GM12878 (cell line): ENCODE data around the gene LIM2. TPM values are rescaled to one million over a fixed set of nuclear protein-coding genes. Genes with fewer than 3 reads are reported as not detected.

Source experiments
- ATF3 ChIP-seq: IDR thresholded peaks from 2 replicates; pipeline ENCODE4 v1.6.1; 2011; ENCODE audit warnings: low read depth, mild to moderate bottlenecking, low read length, moderate library complexity, borderline replicate concordance; ENCODE audit errors: extremely low read depth
- BACH1 ChIP-seq: fragments of 450-650 bp; IDR thresholded peaks from 2 replicates; pipeline ENCODE4 v1.6.1; 2017; ENCODE audit warnings: mild to moderate bottlenecking, borderline replicate concordance
- BCL11A ChIP-seq: IDR thresholded peaks from 2 replicates; pipeline ENCODE4 v1.6.1; 2011; ENCODE audit warnings: low read depth, low read length
- BRCA1 ChIP-seq: IDR thresholded peaks from 2 replicates; pipeline ENCODE4 v1.6.1; 2011; ENCODE audit warnings: low read depth, low read length, improper control_type of control experiment
- CBFB ChIP-seq: IDR thresholded peaks from 2 replicates; pipeline ENCODE4 v1.6.1; 2016; ENCODE audit warnings: antibody characterized with exemption, low read depth
- CEBPB ChIP-seq, 2 experiments: fragments of 150-350 bp in 1 of 2; IDR thresholded peaks; 2 replicates each; pipeline ENCODE4 v1.6.1; 2012 to 2014; ENCODE audit warnings: low read depth in 2 of 2, low read length in 2 of 2, borderline replicate concordance in 1 of 2, inconsistent platforms in 1 of 2
- CHD1 ChIP-seq: IDR thresholded peaks from 2 replicates; pipeline ENCODE4 v1.6.1; 2012; ENCODE audit warnings: low read depth, low read length, improper control_type of control experiment
- CHD2 ChIP-seq: IDR thresholded peaks from 2 replicates; pipeline ENCODE4 v1.6.1; 2011; ENCODE audit warnings: low read depth, low read length, improper control_type of control experiment, borderline replicate concordance
- CREM ChIP-seq: IDR thresholded peaks from 2 replicates; pipeline ENCODE4 v1.6.1; 2014; ENCODE audit warnings: antibody characterized with exemption, low read depth
- ETV6 ChIP-seq, 2 experiments: fragments of 450-650 bp in 1 of 2; IDR thresholded peaks in 1 of 2; conservative IDR thresholded peaks in 1 of 2; 2 replicates each; pipeline ENCODE4 v1.6.1; 2014; ENCODE audit warnings: antibody characterized with exemption in 1 of 2, borderline replicate concordance in 1 of 2, low read depth in 1 of 2, mild to moderate bottlenecking in 1 of 2, moderate library complexity in 1 of 2
- HDAC2 ChIP-seq: fragments of 200-600 bp; sonication (generic); IDR thresholded peaks from 2 replicates; pipeline ENCODE4 v1.6.1; 2017
- MTA3 ChIP-seq: IDR thresholded peaks from 2 replicates; pipeline ENCODE4 v1.6.1; 2012; ENCODE audit warnings: low read length, inconsistent platforms, borderline replicate concordance
- MYC ChIP-seq: IDR thresholded peaks from 2 replicates; pipeline ENCODE4 v1.6.1; 2011; ENCODE audit warnings: mild to moderate bottlenecking, low read length, moderate library complexity, inconsistent platforms; ENCODE audit not compliant: insufficient read depth, insufficient replicate concordance, insufficient read length, severe bottlenecking
- NFYA ChIP-seq: IDR thresholded peaks from 2 replicates; pipeline ENCODE4 v1.6.1; 2011; ENCODE audit warnings: low read depth, mild to moderate bottlenecking, low read length, improper control_type of control experiment, borderline replicate concordance
- NFYB ChIP-seq: IDR thresholded peaks from 2 replicates; pipeline ENCODE4 v1.6.1; 2011; ENCODE audit warnings: low read depth, mild to moderate bottlenecking, low read length, improper control_type of control experiment, moderate library complexity; ENCODE audit not compliant: insufficient read depth
- PML ChIP-seq: IDR thresholded peaks from 2 replicates; pipeline ENCODE4 v1.6.1; 2012; ENCODE audit warnings: low read length, inconsistent platforms
- RAD51 ChIP-seq: fragments of 450-650 bp; IDR thresholded peaks from 2 replicates; pipeline ENCODE4 v1.6.1; 2016; ENCODE audit warnings: moderate library complexity, mild to moderate bottlenecking, inconsistent platforms
- SMAD1 ChIP-seq: fragments of 450-650 bp; IDR thresholded peaks from 2 replicates; pipeline ENCODE4 v1.6.1; 2018; ENCODE audit warnings: mild to moderate bottlenecking, low read depth; ENCODE audit not compliant: partially characterized antibody
- SMARCA5 ChIP-seq: fragments of 450-650 bp; IDR thresholded peaks from 2 replicates; pipeline ENCODE4 v1.6.1; 2017; ENCODE audit warnings: mild to moderate bottlenecking
- STAT1 ChIP-seq: fragments of 450-650 bp; conservative IDR thresholded peaks from 2 replicates; pipeline ENCODE4 v1.6.1; 2014; ENCODE audit warnings: antibody characterized with exemption, mild to moderate bottlenecking
- TCF3 ChIP-seq: IDR thresholded peaks from 2 replicates; pipeline ENCODE4 v1.6.1; 2012; ENCODE audit warnings: low read depth, mild to moderate bottlenecking, low read length, borderline replicate concordance; ENCODE audit not compliant: insufficient read depth
- ZNF217 ChIP-seq: fragments of 450-650 bp; IDR thresholded peaks from 2 replicates; pipeline ENCODE4 v1.6.1; 2017; ENCODE audit warnings: antibody characterized with exemption, mild to moderate bottlenecking
- polyA plus RNA-seq, 11 experiments: library from polyadenylated mRNA; depleted of rRNA in 4 of 11; unstranded in 6 of 11; stranded (reverse) in 5 of 11; fragments of >200 nt; fragmentation: Nextera tagmentation in 4 of 11; fragmentation: Illumina TruSeq in 1 of 11; extraction: Ambion mirVana in 4 of 11; extraction: Trizol in 1 of 11; gene quantifications; 1 replicate in 1 of 11; 2 replicates in 10 of 11; pipeline versions ENCODE4 v1.2.1 to v1.2.3, GENCODE V29; 2011 to 2016; ENCODE audit warnings: inconsistent platforms in 2 of 11, missing spikeins in 2 of 11, low read depth in 1 of 11
- total RNA-seq, 4 experiments: library from RNA; depleted of rRNA in 3 of 4; stranded (reverse); fragments of >200 nt in 3 of 4; fragmentation: Illumina TruSeq in 1 of 4; extraction: Trizol in 1 of 4; gene quantifications; 2 replicates each; pipeline versions ENCODE4 v1.2.1 to v1.2.3, GENCODE V29; 2013 to 2021
- TF ChIP-seq, protein P1 (sequence below): fragments of 450-650 bp; conservative IDR thresholded peaks from 2 replicates; pipeline ENCODE4 v1.6.1; 2017; ENCODE audit warnings: mild to moderate bottlenecking, moderate library complexity
- TF ChIP-seq, protein P2 (sequence below): IDR thresholded peaks from 2 replicates; pipeline ENCODE4 v1.6.1; 2011; ENCODE audit warnings: low read depth, low read length, improper control_type of control experiment, borderline replicate concordance

Gene LIM2
- total and polyA plus RNA-seq, 10 of the 15 experiments (the other 5 are each of a cell fraction or from before 2014, with no cell fraction given) = not detected

- TF ChIP-seq SMARCA5 (no peak), ETV6 (conservative IDR thresholded peaks at IDR 0.05 in 1 of 2, IDR thresholded peaks at IDR 0.05 in 1 of 2; ENCODE audit: borderline replicate concordance in 1 of 2, low read depth in 1 of 2) (peak in 1 of 2 experiments; percentile 34; a peak in 1 of 4 replicates), NFYA (no peak), SMAD1 (no peak), NFYB (peak; percentile 68; the same call in 1 of the 2 replicates), CBFB (0 out of 2 replicates have a peak, but pooled peaks have one; percentile 71), CEBPB (IDR thresholded peaks at IDR 0.05; ENCODE audit: borderline replicate concordance in 1 of 2, low read depth in 2 of 2, low read length in 2 of 2) (no peak), MYC (no peak), CREM (peak; percentile 65), MTA3 (0 out of 2 replicates have a peak, but pooled peaks have one; percentile 28), BCL11A (0 out of 2 replicates have a peak, but pooled peaks have one; percentile 23), CHD1 (no peak), TCF3 (no peak), BRCA1 (no peak), CHD2 (peak; percentile 39; the same call in 1 of the 2 replicates), BACH1 (no peak), HDAC2 (no peak), PML (0 out of 2 replicates have a peak, but pooled peaks have one; percentile 53), STAT1 (no peak), RAD51 (peak; percentile 37; the same call in 1 of the 2 replicates), ZNF217 (no peak), ATF3 (no peak)
- TF ChIP-seq, protein P1, sequence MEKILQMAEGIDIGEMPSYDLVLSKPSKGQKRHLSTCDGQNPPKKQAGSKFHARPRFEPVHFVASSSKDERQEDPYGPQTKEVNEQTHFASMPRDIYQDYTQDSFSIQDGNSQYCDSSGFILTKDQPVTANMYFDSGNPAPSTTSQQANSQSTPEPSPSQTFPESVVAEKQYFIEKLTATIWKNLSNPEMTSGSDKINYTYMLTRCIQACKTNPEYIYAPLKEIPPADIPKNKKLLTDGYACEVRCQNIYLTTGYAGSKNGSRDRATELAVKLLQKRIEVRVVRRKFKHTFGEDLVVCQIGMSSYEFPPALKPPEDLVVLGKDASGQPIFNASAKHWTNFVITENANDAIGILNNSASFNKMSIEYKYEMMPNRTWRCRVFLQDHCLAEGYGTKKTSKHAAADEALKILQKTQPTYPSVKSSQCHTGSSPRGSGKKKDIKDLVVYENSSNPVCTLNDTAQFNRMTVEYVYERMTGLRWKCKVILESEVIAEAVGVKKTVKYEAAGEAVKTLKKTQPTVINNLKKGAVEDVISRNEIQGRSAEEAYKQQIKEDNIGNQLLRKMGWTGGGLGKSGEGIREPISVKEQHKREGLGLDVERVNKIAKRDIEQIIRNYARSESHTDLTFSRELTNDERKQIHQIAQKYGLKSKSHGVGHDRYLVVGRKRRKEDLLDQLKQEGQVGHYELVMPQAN = no peak
- TF ChIP-seq, protein P2, sequence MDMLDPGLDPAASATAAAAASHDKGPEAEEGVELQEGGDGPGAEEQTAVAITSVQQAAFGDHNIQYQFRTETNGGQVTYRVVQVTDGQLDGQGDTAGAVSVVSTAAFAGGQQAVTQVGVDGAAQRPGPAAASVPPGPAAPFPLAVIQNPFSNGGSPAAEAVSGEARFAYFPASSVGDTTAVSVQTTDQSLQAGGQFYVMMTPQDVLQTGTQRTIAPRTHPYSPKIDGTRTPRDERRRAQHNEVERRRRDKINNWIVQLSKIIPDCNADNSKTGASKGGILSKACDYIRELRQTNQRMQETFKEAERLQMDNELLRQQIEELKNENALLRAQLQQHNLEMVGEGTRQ = no peak
Measured at GRCh38 chr19:51372649-51373504, 14.9 kb downstream of the LIM2 start, which contains the start of gene NKG7 (continued).
